HG03460 (cell line): ENCODE data around the gene OSBPL2.

ENCODE experiments used
- ATAC-seq: cut with Tn5 transposase; IDR thresholded peaks from one replicate; pipeline ENCODE4 v1.9.1; 2021; ENCODE audit not compliant: unreplicated experiment

The OSBPL2 gene

DNA sequence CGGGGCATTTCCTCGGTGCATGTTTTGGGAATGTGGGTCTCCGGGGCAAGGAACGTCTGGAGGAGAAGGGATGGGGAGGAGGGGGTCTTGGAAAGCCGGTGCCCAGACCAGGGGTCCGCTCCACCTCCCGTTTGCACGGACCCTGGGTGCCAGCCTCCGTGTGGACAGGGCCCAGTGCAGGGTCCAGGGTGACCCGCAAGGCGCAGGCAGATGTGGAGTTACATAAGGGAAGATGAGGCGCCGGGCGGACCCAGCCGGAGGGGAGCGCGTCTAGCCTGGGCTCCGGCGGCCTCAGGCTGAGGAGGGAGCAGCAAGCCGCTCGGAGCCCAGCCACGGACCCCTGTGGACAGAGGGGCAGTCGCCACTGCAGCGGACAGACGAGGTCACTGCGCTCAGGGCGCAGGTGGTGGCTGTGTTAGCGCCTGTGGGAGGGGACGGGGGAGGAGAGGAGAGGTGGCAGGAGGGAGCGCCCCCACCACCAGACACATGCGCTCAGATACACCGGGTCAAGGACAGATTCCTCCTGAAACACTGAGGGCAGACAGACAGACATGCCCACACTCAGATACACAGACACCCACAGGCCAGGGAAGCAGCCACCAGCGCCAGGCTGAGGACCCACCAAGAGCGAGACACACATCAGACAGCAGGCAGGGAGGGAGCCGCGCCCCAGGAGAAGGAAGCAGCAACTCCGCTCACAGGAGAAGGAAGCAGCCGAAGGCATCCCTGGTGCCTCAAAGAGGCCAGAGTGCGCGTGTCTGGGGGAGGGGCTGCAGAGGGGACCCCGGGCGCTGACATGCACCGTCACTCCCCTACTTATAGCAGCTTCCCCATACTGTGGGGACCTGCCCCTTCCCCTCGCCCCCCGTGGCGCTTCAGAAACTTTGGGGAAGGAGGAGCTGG, 17.4 kb upstream of the OSBPL2 start:
- no peak for ATAC-seq

DNA sequence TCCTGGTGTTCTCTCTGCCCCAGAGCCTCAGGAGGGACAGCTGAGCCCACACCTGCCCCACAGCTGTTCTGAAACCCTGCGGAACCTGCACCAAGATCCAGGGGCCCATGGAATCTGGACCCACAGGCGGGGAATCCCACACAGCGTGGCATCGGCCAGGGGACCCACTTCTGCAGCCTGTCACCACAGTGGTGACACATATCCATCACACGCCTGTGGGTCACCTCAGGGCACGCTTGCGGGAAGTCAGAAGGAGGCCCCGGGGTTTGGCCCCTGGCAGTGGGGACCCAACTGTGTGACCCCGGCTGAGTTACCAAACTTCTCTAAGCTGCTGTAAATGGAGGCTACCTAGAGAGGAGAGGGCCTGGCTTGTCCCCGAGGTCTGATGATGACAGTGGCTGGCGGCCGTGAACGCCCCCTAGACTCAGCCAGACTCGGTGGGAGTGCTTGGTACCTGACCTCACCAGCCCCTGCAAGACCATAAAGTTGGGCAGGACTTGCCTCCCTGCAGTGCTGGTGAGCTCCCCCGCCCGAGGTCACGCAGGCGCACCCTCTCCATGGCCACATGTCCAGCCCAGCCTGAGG, 16.0 kb upstream of the OSBPL2 start:
- ATAC-seq, result no peak

DNA sequence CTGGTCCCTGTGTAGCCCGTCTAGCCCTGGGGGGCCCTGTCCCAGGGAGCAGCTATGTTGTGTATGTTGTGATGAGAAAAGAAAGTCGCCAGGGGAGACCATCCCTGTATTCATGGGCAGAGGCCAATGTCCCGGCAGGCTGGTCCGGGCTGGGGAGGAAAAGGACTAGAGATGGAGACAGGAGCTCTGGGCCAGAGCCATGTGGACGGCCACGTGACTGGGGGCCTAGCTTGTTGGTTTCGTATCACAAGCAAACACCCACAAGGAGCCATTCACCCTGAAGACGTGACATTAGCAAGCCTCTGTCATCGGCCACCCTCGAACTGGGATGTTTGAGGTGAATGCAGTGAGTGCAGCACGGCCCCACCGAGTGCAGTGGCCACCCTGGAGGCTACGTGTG, 15.3 kb upstream of the OSBPL2 start:
- no peak for ATAC-seq

DNA sequence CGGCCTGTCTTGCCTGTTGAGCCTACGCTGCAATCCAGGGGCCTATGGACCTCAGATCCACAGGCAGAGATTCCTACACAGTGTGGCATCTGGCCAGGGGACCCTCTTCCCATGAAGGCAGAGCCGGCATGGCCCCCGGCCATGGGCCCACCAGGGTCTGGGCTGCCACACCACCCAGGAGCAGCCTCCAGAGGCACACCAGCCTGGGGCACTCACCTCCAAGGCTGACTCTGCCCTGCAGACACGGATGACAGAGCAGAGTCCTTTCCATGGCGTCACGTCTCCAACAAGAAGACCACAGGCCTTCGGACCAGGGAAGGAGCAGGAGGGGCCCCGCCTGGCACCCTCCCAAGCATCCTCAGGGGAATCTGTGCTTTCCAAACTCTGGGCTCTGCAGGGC, 14.8 kb upstream of the OSBPL2 start:
- no peak for ATAC-seq

DNA sequence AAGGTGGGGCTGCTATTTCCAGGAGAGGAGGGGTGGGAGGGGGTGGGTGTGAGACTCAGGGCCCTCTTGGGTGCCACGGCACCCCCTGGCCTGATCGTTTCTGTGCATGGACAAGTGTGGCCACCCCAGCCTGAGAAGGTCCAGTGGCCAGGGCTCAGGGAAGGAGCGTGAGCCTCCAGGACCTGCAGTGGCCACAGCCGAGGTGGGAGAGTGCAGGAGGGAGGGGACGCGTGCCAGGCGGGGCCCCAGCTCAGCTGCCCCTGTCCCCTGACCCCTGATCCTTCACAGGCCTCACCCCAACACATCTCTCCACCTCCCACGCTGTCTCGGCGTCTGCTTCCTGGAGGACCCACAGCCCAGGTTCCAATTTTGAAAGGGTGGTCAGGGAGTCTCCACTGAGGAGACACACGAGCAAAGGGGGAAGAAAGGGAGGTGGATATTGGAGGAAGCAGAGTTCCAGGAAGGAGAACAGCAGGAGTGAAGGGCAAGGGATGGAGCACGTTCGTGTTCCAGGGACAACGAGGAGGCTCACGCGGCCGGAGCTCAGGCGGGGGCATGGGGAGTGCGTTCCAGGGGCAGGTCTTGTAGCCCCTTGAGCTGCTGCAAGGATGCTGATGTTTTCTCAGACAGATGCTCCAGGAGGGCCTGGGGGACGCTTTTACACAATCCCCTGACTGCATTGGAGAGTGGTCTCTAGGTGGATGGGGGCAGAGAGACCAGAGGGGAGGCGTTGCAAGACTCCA, 14.0 kb upstream of the OSBPL2 start:
- no peak for ATAC-seq

DNA sequence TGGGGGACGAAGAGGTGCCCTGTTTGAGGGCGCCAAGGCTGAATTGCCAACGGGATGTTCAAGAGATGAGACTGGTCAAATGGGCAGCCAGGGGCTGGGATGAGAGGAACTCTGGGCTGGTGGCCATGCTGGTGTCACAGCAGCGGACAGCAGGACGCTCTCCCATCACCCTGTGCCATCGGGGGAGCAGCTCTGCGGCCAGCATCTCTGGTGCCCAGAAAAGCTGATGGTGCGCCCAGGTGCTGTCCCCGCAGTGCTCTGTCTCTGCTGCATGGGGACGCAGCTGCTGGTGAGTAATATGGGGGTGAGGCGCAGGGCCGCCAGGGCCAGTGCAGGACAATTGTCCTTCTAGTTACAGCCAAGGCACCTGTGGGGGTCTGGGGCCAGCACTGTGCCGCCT, 13.3 kb upstream of the OSBPL2 start:
- no peak for ATAC-seq

DNA sequence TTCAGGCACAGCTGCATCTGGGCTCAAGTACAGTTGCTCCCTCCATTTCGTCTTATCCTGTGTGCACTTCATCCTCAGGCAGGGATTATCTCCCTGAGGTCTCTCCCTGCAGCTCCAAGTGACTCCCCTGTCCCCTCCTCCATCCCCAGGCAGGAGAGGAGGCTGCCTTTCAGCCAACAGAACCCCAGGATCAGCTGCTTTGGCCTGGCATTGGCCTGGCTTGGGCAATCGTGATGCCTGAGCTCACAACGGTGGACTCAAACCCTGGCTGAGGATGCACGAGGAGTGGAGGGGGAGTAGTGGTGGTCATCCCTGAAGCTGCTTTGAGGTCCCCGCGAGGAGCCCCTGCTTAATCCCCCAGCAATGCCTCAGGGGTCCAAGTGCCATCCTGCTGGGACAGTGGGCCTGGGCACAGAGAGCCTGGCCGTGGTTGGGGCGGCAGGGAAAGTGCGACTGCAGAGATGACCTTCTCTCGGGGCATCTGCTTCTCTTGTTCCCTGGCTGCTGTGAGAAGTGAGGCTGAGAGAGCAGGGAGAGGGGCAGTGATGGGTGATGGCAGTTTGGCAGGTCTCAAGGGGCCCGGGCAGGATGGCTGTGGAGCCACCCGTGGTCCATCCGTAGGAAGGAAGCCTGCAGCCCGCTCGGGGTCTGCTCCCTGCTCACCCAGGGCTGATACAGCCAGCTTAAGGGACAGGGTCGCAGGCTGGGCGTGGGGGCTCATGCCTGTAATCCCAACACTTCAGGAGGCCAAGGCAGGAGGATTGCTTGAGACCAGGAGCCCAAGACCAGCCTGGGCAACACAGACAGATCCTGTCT, 12.3 kb upstream of the OSBPL2 start:
- ATAC-seq, result no peak

DNA sequence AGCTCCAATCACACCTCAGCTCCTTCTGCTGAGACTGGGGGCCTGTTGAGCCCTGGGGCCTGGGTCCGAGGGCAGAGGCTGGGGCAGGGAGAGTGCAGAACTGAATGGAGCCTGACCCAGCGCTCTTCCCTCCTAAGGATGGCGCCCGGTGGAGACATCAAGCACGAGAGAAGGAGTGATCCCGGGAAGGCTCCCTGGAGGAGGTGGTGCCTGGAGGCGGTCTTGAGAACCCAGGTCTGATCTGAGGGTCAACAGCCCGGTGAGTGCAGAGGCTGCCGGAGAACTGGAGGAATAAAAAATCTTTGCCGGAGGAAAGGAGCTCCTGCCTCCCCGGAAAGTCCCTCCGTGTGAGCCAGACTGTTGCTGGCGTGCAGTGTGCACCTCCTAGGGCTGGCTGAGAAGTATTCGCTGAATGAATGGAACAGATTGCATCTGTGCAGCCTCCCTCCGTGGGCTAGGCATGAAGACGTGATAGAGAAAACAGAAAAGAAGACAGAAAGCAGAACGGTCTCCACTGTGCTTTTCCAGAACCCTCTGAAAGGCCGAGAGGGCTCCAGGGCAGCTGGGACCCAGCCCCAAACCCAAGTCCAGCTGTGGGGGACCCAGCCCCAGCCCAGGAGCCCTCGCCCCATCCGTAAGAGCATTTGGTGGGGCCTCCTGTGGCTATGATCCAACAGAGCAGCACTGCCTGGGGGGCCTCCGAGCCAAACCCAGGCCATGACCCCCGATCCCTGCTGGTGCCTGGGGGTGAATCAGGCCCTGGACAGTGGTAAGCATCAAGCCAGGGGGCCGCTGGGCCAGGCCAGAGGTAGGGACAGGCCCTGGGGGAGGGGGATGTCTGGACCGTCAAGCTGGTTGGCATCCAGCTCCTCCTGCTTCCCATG, 11.4 kb upstream of the OSBPL2 start:
- no peak for ATAC-seq

DNA sequence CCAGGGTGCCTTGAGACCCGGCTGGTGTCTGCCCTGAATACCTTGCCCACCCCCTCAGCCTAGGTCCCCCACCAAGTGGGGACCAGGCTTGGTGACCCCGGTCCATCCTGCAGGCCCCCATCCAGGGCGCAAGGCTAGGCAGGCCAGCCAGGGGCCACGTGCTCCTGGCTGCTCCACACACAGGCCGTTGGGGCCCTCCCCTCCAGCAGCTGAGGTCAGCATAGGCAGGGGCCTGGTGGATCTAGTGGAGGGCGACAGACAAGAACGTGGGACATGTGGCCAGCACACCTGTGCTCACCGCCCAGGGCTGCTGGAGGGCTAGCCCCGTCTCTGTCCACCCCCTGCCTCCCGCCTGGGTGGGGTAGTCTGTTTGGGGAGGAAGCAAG, 10.7 kb upstream of the OSBPL2 start:
- no peak for ATAC-seq

DNA sequence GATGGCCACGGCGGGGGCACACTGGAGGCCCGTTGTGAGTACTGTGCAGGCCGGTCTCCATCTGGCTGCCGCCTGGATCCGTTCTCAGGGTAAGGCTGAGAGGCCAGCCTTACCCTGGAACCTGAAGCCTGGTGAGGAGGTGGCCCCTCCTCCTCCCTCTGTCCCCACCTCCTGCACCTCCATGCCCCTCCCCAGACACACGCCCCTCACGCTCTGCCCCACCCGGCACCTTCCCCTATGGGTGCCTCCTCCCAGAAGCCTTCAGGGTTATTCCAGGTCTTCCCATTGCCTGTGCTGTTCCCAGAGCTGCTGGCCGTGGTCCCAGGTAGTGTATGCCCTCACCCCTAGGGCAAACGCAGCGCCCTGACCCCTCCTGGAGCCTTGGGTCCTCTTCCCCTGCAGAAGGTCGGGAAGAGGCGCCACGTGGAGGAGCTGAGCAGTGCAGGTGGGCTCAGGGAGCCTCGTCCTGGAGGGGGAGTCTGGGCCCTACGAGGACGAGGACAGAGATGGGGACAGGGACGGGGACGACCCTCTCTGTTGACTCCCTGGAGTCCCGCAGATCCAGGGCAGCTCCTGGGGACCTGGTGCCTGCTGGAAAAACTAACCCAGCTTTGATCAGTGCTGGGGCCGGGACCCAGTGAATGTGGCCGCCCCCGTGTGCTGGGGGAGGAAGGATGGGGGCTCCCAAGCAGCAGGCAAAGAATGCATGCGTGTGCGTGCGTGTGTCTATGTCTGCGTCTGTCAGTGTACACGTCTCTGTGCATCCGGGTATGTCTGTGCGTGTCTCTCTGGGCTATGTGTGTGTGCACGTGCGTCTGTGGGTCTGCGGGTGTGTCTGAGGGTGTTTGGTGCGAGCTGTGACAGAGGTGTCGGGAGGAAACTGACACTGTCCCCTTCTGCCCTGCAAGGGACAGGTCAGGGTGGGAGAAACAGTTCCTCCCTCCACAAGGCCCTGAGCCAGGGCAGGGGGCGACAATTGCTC, 10.1 kb upstream of the OSBPL2 start:
- ATAC-seq, result no peak

DNA sequence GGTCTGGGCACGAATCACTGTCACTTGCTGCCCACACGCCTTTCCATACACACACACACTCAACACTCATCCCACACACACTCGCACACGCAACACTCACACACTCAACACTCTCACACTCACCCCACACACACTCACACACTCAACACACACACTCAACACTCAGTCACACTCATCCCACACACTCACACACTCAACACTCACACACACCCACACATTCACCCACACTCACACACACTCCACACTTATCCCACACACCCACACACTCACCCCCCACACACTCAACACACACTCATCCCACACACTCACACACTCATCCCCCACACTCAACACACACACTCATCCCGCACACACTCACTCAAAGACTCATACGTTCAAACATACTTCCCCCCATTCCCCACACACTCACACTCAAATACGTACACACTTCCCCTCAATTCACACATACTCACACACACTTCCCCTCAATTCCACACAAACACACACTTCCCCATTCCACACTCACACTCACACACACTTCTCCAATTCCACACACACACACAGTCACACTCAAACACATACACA, 9.3 kb upstream of the OSBPL2 start:
- ATAC-seq, result no peak

DNA sequence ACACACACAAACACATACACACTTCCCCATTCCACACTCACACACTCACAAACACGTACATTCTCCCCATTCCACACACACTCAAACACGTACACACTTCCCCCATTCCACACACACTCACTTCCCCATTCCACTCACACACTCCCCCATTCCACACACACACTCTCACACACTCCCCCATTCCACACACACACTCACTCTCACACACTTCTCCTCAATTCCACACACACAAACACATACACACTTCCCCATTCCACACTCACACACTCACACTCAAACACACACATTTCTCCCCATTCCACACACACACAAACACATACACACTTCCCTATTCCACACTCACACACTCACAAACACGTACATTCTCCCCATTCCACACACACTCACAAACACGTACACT, 8.7 kb upstream of the OSBPL2 start:
- no peak for ATAC-seq

DNA sequence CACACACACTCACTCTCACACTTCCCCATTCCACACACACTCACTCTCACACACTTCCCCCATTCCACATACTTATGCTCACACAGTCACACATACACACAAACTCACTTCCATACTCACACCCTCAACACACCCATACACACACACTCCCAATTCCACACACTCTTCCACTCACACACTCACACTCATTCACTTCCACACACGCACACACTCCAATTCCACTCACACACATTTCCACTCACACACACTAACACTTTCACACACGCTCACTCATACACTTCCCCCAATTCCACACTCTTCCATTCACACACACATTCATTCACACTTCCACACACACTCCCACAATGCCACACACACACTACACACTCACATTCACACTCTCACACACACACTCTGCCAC, 8.0 kb upstream of the OSBPL2 start:
- no peak for ATAC-seq

DNA sequence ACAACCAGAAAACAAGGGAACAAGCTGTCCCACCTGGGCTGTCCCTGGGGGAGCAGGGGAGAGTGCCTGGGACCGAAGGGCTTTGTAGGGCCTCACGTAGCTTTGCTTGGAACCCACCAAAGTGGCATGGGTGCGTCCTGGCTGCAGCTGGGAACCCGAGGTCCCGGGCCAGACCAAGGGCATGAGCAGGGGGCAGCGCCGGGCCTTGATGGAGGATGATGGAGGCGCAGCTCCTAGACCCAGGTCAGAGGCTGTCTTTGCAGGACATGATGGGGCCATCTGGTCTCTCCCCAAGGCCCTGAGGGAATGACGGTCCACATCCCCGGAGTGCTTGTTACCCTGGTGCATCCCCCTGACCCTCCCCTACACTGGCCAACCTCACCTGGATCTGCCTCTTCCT, 7.6 kb upstream of the OSBPL2 start:
- ATAC-seq, result no peak

DNA sequence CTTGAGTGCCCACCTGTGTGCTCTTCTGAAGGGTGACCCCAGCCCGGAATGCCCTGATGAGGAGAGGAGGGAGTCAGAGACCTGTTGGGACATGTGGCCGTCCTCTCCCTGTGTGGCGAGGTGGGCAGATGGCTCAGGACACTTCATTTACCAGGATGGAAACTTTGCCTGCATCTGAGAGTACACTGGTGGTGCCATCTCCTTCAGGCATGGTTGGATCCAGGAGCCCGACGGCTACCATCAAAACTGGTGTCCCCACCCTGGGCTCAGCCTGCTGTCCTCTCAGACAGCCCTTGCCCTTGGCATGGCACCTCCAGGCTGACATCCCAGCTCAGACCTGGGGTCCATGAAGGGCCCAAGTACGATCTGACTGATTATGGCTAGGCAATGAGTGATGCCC, 7.0 kb upstream of the OSBPL2 start:
- ATAC-seq, result no peak

DNA sequence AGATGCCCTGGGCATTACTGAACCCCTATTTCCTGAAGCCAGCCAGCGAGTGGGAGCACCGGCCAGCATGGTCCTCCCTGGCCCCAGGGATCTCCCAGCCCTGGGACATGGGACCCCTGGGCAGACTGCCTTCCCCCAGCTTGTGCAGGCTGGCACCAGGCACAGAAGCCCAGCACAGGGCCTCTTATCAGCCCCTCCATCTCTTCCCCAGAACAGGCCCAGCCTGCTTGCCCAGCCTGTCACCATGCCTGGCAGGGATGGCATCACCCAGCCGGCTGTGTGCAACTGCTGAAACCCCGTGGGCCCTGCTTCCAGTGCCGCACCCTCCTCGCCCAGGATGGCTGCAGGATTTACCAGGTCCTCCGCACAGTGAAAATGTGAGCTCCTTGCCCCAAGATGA, 6.1 kb upstream of the OSBPL2 start:
- no peak for ATAC-seq

DNA sequence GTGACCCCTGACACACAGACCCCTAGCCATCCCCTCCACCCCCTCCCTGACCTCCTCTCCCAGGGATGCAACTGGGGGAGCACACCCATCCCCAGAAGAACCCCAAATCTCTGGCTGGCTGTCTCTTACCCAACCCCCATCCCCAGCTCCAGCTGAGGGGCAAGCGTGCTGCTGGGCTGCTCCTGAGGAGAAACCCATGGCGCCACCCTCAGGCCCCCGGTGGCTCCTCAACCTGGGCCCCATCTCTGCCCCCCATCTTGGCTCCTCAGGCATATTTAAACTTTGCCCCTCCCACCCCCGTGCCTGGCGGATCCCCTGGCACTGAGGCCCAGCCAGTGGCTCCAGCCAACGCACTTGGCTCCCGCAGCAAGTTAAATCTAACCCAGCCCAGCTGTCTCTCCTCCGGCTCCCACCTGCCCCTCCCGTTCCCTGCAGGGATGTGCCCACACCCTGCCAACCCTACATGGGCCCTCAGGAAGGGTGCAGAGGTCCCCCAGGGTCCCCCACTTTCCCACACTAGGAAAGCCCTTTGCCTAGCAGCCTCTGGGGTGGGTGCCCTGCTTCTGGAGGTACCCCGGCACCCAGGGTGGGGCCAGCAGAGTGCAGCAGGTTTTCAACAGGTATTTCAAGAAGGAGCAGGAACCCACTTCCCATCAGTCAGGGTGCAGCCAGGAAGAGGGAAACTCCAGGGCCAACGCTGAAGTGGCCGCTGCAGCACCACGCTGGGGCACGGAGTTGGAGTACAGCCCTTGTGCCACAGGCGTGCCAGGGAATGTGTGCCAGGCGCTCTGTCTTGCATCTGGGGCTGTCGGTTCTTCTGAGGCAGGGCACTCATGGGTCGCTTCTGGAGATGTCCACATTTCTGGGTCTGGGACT, 5.3 kb upstream of the OSBPL2 start:
- ATAC-seq, result no peak

DNA sequence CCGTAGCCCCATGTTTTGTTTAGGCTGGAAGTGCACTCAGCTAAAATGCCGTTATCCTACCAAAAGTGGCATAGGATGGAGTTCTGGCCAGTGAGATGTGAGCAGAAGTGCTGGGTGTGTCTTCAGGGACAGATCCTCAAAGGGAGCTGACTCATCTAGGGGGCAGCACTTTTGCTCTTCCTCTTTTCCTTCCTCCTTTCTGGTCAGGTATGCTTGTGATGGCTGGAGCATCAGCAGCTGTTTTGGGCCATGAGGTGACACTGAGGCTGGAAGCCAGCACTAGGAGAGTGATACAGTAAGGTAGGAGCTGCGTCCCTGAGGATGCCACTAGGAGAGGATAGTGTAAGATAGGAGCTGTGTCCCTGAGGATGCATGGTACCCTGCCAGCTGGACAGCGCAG, 4.6 kb upstream of the OSBPL2 start:
- ATAC-seq, result no peak
